OCI-LY1 (cell line): ENCODE results near the gene CLCN5.
A peak's percentile ranks its signal among the peaks of the same experiment; 100 is the strongest.

ENCODE experiments used
- H2AFZ ChIP-seq: fragments of 200-600 bp; sonication (generic), shearing (Covaris generic); 2 replicates; pipeline ENCODE4 v1.6.0; 2014; ENCODE audit warnings: antibody characterized with exemption, mild to moderate bottlenecking, low read length
- H3F3A ChIP-seq: fragments of 200-600 bp; sonication (generic), shearing (Covaris generic); 2 replicates; pipeline ENCODE4 v1.6.0; 2014; ENCODE audit warnings: mild to moderate bottlenecking, antibody characterized with exemption, low read length, moderate library complexity; ENCODE audit not compliant: insufficient read depth
- H3K27ac ChIP-seq: fragments of 200-600 bp; sonication (generic); 2 replicates; pipeline ENCODE4 v1.5.1; 2014; ENCODE audit warnings: low read length, mixed run types, mild to moderate bottlenecking, low read depth; ENCODE audit not compliant: poor library complexity, severe bottlenecking
- H3K27me3 ChIP-seq: fragments of 200-600 bp; sonication (generic); 2 replicates; pipeline ENCODE4 v1.6.0; 2014; ENCODE audit warnings: antibody characterized with exemption, mild to moderate bottlenecking, low read length, moderate library complexity; ENCODE audit not compliant: insufficient read depth
- H3K36me3 ChIP-seq: fragments of 200-600 bp; sonication (generic); 2 replicates; pipeline ENCODE4 v1.6.1; 2014; ENCODE audit warnings: mild to moderate bottlenecking, antibody characterized with exemption, low read length, moderate library complexity, mixed read lengths; ENCODE audit not compliant: insufficient read depth
- H3K4me1 ChIP-seq: fragments of 200-600 bp; sonication (generic); 2 replicates; pipeline ENCODE4 v1.5.1; 2014; ENCODE audit warnings: mild to moderate bottlenecking, low read length, moderate library complexity; ENCODE audit not compliant: insufficient read depth, severe bottlenecking
- H3K4me2 ChIP-seq: fragments of 200-600 bp; sonication (generic), shearing (Covaris generic); 2 replicates; pipeline ENCODE4 v1.6.1; 2014; ENCODE audit warnings: low read length
- H3K4me3 ChIP-seq: fragments of 200-600 bp; sonication (generic); 2 replicates; pipeline ENCODE4 v1.5.1; 2014; ENCODE audit warnings: low read length, low read depth, mild to moderate bottlenecking, mixed read lengths; ENCODE audit not compliant: poor library complexity, severe bottlenecking
- H3K79me2 ChIP-seq: fragments of 200-600 bp; shearing (Covaris generic); 2 replicates; pipeline ENCODE4 v1.6.1; 2016; ENCODE audit warnings: mixed run types, low read length, mixed read lengths; ENCODE audit not compliant: insufficient read depth
- H3K9ac ChIP-seq: fragments of 200-600 bp; sonication (generic), shearing (Covaris generic); 2 replicates; pipeline ENCODE4 v1.6.1; 2014; ENCODE audit warnings: mild to moderate bottlenecking, low read length, mixed read lengths
- H3K9me2 ChIP-seq: fragments of 200-600 bp; sonication (generic), shearing (Covaris generic); 2 replicates; pipeline ENCODE4 v1.6.1; 2014; ENCODE audit warnings: low read depth, mild to moderate bottlenecking, low read length, mixed read lengths
- H3K9me3 ChIP-seq: fragments of 200-600 bp; shearing (Covaris generic); 2 replicates; pipeline ENCODE4 v1.6.1; 2014; ENCODE audit warnings: low read length, mixed read lengths
- H4K20me1 ChIP-seq: fragments of 200-600 bp; sonication (generic), shearing (Covaris generic); 2 replicates; pipeline ENCODE4 v1.6.0; 2016; ENCODE audit warnings: mild to moderate bottlenecking, low read length; ENCODE audit not compliant: insufficient read depth
- EZH2 ChIP-seq: fragments of 200-600 bp; sonication (generic), shearing (Covaris generic); IDR thresholded peaks from 2 replicates; pipeline ENCODE4 v1.8.0; 2017; ENCODE audit warnings: borderline replicate concordance, mixed run types, mild to moderate bottlenecking, antibody characterized with exemption, low read length, moderate library complexity, mixed read lengths
- TF ChIP-seq, protein P1 (sequence below): fragments of 200-600 bp; sonication (generic), shearing (Covaris generic); IDR thresholded peaks from 2 replicates; pipeline ENCODE4 v1.5.1; 2017; ENCODE audit warnings: mild to moderate bottlenecking, antibody characterized with exemption, low read length, moderate library complexity, mixed read lengths

CLCN5 gene

DNA sequence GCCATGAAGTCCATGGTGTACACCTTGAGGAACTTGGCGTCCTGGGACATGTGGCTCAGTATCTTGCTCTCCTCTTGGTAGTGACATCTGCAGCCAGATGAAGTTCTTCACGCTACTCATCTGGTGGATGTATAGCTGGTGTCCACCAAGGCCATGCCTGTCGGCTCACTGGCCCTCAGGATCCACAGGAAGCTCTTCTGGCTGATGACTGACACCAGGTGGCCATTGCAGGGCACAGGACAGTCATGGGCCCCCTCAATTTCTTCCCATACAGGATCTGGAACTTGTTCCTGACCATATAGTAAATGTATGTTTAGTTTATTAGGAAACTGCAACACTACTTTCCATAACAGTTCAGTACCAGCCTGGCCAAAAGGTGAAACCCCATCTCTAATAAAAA lies 10.3 kb upstream of the CLCN5 start:
- Histone ChIP-seq H3K9me2 (no peaks in the 10 kb centered on the region), H3K27ac (no peak overlapping the region), H3K9ac (no peak overlapping the region), H3K4me3 (no peak overlapping the region), H3K27me3 (no peaks in the 10 kb centered on the region), H3K4me2 (no peak overlapping the region), H3K36me3 (no peaks in the 10 kb centered on the region), H3K79me2 (no peaks in the 10 kb centered on the region), H3F3A (no peaks in the 10 kb centered on the region), H3K9me3 (no peaks in the 10 kb centered on the region), H2AFZ (no peak overlapping the region), H4K20me1 (no peaks in the 10 kb centered on the region), H3K4me1 (no peaks in the 10 kb centered on the region)
- TF ChIP-seq, protein P1, sequence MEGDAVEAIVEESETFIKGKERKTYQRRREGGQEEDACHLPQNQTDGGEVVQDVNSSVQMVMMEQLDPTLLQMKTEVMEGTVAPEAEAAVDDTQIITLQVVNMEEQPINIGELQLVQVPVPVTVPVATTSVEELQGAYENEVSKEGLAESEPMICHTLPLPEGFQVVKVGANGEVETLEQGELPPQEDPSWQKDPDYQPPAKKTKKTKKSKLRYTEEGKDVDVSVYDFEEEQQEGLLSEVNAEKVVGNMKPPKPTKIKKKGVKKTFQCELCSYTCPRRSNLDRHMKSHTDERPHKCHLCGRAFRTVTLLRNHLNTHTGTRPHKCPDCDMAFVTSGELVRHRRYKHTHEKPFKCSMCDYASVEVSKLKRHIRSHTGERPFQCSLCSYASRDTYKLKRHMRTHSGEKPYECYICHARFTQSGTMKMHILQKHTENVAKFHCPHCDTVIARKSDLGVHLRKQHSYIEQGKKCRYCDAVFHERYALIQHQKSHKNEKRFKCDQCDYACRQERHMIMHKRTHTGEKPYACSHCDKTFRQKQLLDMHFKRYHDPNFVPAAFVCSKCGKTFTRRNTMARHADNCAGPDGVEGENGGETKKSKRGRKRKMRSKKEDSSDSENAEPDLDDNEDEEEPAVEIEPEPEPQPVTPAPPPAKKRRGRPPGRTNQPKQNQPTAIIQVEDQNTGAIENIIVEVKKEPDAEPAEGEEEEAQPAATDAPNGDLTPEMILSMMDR = no peak
- TF ChIP-seq EZH2 = no peak

DNA sequence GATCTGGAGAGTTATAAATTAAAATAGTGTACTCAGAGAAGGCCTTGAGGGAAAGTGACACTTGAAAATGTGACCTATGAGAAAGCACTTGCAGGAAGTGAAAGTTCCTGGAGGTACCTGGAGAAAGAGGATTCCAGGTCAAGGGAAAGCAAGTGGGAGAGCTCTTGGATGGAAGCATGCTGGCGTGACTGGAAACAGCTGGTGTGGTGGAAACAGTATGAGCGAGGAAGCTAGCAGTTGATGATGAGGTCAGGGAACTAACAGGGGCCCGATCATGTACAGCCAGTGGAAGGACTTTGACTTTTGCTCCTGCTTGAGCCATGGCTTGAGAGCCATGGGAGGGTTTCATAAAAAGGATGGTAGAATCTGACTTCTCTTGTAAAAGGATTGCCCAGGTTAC lies 9.5 kb upstream of the CLCN5 start:
- H2AFZ ChIP-seq = no peak overlapping the region
- H3K27ac ChIP-seq = no peak overlapping the region

DNA sequence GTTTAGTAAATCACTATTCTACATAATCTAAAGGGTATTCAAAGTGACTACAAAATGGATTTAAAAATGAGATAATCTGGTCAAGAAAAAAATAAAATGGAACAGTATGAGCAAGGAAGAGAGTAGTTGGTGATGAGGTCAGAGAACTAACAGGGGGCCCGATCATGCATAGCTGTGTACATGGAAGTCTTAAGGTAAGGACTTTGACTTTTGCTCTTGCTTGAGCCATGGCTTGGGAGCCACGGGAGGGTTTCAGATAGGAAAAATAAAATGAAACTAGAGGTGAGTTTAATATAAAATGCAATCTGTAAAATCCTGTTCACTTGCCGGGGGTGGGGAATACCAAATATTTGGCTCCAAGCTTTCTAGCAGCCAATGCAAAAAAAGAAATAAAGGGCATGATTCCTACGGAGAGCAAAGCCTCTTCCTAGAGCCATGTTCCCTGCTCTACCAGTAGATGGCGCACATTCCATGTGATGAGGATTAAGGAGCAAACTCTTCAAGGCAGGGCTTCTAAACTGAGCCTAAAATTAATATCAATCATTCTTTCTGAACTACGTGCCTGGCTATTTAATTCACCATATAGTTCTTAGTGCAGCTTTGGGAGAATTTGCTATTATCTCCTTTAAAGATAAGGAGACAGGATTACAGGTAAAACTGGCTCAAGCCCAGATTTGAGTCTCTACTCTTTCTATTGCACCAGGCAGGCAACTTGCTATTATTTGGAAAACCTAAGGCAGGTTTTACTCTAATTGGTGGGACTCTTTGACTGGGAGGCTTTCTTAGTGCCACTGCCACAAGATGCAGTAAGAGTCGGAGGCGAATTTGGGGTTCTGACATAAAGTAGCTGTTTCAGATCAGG lies 6.8 kb upstream of the CLCN5 start:
- H3K4me3 ChIP-seq = no peak overlapping the region
- no peak overlapping the region for H3K9ac ChIP-seq
- no peak overlapping the region for H3K4me2 ChIP-seq

More for the DNA sequence above, 9.5 kb upstream of the CLCN5 start:
- H3K79me2 ChIP-seq = no peaks in the 10 kb centered on the region
- no peaks in the 10 kb centered on the region for H3F3A ChIP-seq
- no peak overlapping the region for H3K9ac ChIP-seq
- H3K9me2 ChIP-seq = no peaks in the 10 kb centered on the region
- no peaks in the 10 kb centered on the region for H3K9me3 ChIP-seq
- H3K36me3 ChIP-seq = no peaks in the 10 kb centered on the region
- H3K4me1 ChIP-seq = no peaks in the 10 kb centered on the region
- no peak overlapping the region for H3K4me2 ChIP-seq
- no peak overlapping the region for H3K4me3 ChIP-seq
- no peaks in the 10 kb centered on the region for H3K27me3 ChIP-seq
- no peaks in the 10 kb centered on the region for H4K20me1 ChIP-seq
- no peak for TF ChIP-seq EZH2
- TF ChIP-seq, protein P1 = no peak

More for the DNA sequence above, 6.8 kb upstream of the CLCN5 start:
- H4K20me1 ChIP-seq = no peaks in the 10 kb centered on the region
- H3K4me1 ChIP-seq = no peaks in the 10 kb centered on the region
- no peaks in the 10 kb centered on the region for H3K27me3 ChIP-seq
- no peak overlapping the region for H2AFZ ChIP-seq
- no peak overlapping the region for H3K27ac ChIP-seq
- TF ChIP-seq, protein P1 = peak; percentile 67
- TF ChIP-seq EZH2 = no peak
- H3F3A ChIP-seq = no peaks in the 10 kb centered on the region
- no peaks in the 10 kb centered on the region for H3K79me2 ChIP-seq
- no peaks in the 10 kb centered on the region for H3K9me2 ChIP-seq
- H3K9me3 ChIP-seq = no peaks in the 10 kb centered on the region
- H3K36me3 ChIP-seq = no peaks in the 10 kb centered on the region
